WTC11 (cell line): Measurements from ENCODE around the gene MBNL1. TPM values are rescaled to one million over a fixed set of nuclear protein-coding genes. Genes with fewer than 3 reads are reported as not detected.
"Not testable (repeated sequence)": the region's sequence is repeated elsewhere in the genome, so short reads cannot be mapped to it uniquely, and the experiment has no call there.

Experiments used
- ATAC-seq: fragments of 200-7000 bp; cut with Tn5 transposase; 2 replicates; pipeline ENCODE4 v1.10.0; 2021; ENCODE audit warnings: mild to moderate bottlenecking, moderate library complexity
- CTCF ChIA-PET: fragments of 300-600 bp; sonication (Branson Sonifier 250); formaldehyde crosslinking; loops from one replicate; lab custom pipeline; 2021; ENCODE audit warnings: antibody characterized with exemption; lab: Charles Lee
- POLR2A ChIA-PET: fragments of 350-600 bp; sonication (Branson Sonifier 250); formaldehyde crosslinking; loops from one replicate; lab custom pipeline; 2021; ENCODE audit warnings: antibody characterized with exemption; lab: Charles Lee
- DNase-seq: peaks from one replicate; pipeline ENCODE4 v3.0.0; 2021; ENCODE audit warnings: low spot score
- H3K27ac Mint-ChIP-seq: 2 replicates; pipeline ENCODE4 v1.8.0; 2021; ENCODE audit warnings: mixed read lengths
- H3K27me3 Mint-ChIP-seq: 2 replicates; pipeline ENCODE4 v1.8.0; 2021; ENCODE audit warnings: low read depth, mild to moderate bottlenecking, moderate library complexity, mixed read lengths
- H3K36me3 Mint-ChIP-seq: 2 replicates; pipeline ENCODE4 v1.8.0; 2021; ENCODE audit warnings: mixed read lengths
- H3K4me1 Mint-ChIP-seq: 2 replicates; pipeline ENCODE4 v1.8.0; 2022; ENCODE audit warnings: mixed read lengths
- H3K4me3 Mint-ChIP-seq: 2 replicates; pipeline ENCODE4 v1.8.0; 2021; ENCODE audit warnings: mild to moderate bottlenecking, moderate library complexity, mixed read lengths
- H3K9me3 Mint-ChIP-seq: 2 replicates; pipeline ENCODE4 v1.8.0; 2021; ENCODE audit warnings: mixed read lengths
- ATF1 ChIP-seq: sonication (generic); formaldehyde crosslinking; IDR thresholded peaks from 2 replicates; pipeline ENCODE4 v1.8.1; 2023; ENCODE audit warnings: mild to moderate bottlenecking, moderate library complexity, missing genetic modification reagents
- CBFB ChIP-seq: sonication (generic); formaldehyde crosslinking; IDR thresholded peaks from 2 replicates; pipeline ENCODE4 v1.8.1; 2022; ENCODE audit warnings: mild to moderate bottlenecking, low read depth, missing genetic modification reagents
- CDX4 ChIP-seq: fragments of 250-450 bp; sonication (Bioruptor Pico); IDR thresholded peaks from 2 replicates; pipeline ENCODE4 v1.9.0; 2021; ENCODE audit warnings: moderate library complexity, mild to moderate bottlenecking, inconsistent platforms, borderline replicate concordance
- ETV6 ChIP-seq: sonication (generic); formaldehyde crosslinking; IDR thresholded peaks from 2 replicates; pipeline ENCODE4 v1.8.1; 2022; ENCODE audit warnings: mild to moderate bottlenecking, missing genetic modification reagents
- FOXJ3 ChIP-seq: sonication (generic); formaldehyde crosslinking; IDR thresholded peaks from 2 replicates; pipeline ENCODE4 v1.9.0; 2021; ENCODE audit warnings: missing genetic modification reagents, mild to moderate bottlenecking, borderline replicate concordance
- GTF2I ChIP-seq: fragments of 250-450 bp; sonication (Bioruptor Pico); conservative IDR thresholded peaks from 2 replicates; pipeline ENCODE4 v1.4.0; 2021; ENCODE audit warnings: mild to moderate bottlenecking
- HMGXB4 ChIP-seq: sonication (generic); formaldehyde crosslinking; IDR thresholded peaks from 2 replicates; pipeline ENCODE4 v1.8.1; 2023; ENCODE audit warnings: mild to moderate bottlenecking, moderate library complexity, missing genetic modification reagents
- KAT7 ChIP-seq: sonication (generic); formaldehyde crosslinking; IDR thresholded peaks from 2 replicates; pipeline ENCODE4 v1.8.1; 2023; ENCODE audit warnings: missing genetic modification reagents, mild to moderate bottlenecking, borderline replicate concordance
- MLX ChIP-seq: sonication (generic); formaldehyde crosslinking; IDR thresholded peaks from 2 replicates; pipeline ENCODE4 v1.8.1; 2023; ENCODE audit warnings: mild to moderate bottlenecking, missing genetic modification reagents, moderate library complexity
- MXD4 ChIP-seq: fragments of 250-450 bp; sonication (Bioruptor Pico); IDR thresholded peaks from 2 replicates; pipeline ENCODE4 v1.8.0; 2021; ENCODE audit warnings: mild to moderate bottlenecking, moderate library complexity, borderline replicate concordance
- MYBL2 ChIP-seq: sonication (generic); formaldehyde crosslinking; IDR thresholded peaks from 2 replicates; pipeline ENCODE4 v1.8.1; 2023; ENCODE audit warnings: mild to moderate bottlenecking, moderate library complexity, missing genetic modification reagents
- NFATC4 ChIP-seq: fragments of 250-450 bp; sonication (Bioruptor Pico); IDR thresholded peaks from 2 replicates; pipeline ENCODE4 v1.9.0; 2021; ENCODE audit warnings: mild to moderate bottlenecking
- NFYB ChIP-seq: sonication (generic); formaldehyde crosslinking; conservative IDR thresholded peaks from 2 replicates; pipeline ENCODE4 v1.8.0; 2022; ENCODE audit warnings: low read depth, missing genetic modification reagents
- PRRX2 ChIP-seq: fragments of 250-450 bp; sonication (Bioruptor Pico); IDR thresholded peaks from 2 replicates; pipeline ENCODE4 v1.8.0; 2021; ENCODE audit warnings: mild to moderate bottlenecking
- SOX15 ChIP-seq: fragments of 250-450 bp; sonication (Bioruptor Pico); IDR thresholded peaks from 2 replicates; pipeline ENCODE4 v1.9.0; 2021; ENCODE audit warnings: mild to moderate bottlenecking
- SP1 ChIP-seq: sonication (generic); formaldehyde crosslinking; conservative IDR thresholded peaks from 2 replicates; pipeline ENCODE4 v1.8.1; 2022; ENCODE audit warnings: missing genetic modification reagents
- TCF7 ChIP-seq: sonication (generic); formaldehyde crosslinking; IDR thresholded peaks from 2 replicates; pipeline ENCODE4 v1.8.0; 2022; ENCODE audit warnings: mild to moderate bottlenecking, low read depth, missing genetic modification reagents, moderate library complexity
- ZMAT4 ChIP-seq: fragments of 250-450 bp; sonication (Bioruptor Pico); IDR thresholded peaks from 2 replicates; pipeline ENCODE4 v1.9.0; 2021; ENCODE audit warnings: mild to moderate bottlenecking
- ZNF396 ChIP-seq: fragments of 250-450 bp; sonication (Bioruptor Pico); IDR thresholded peaks from 2 replicates; pipeline ENCODE4 v1.8.0; 2021; ENCODE audit warnings: mild to moderate bottlenecking, moderate library complexity, borderline replicate concordance
- ZNF416 ChIP-seq: fragments of 250-450 bp; sonication (Bioruptor Pico); IDR thresholded peaks from 2 replicates; pipeline ENCODE4 v1.9.0; 2021; ENCODE audit warnings: mild to moderate bottlenecking, inconsistent platforms
- ZNF425 ChIP-seq: fragments of 250-450 bp; sonication (Bioruptor Pico); conservative IDR thresholded peaks from 2 replicates; pipeline ENCODE4 v1.9.0; 2021; ENCODE audit warnings: mild to moderate bottlenecking
- ZNF512 ChIP-seq: sonication (generic); formaldehyde crosslinking; IDR thresholded peaks from 2 replicates; pipeline ENCODE4 v1.8.1; 2022; ENCODE audit warnings: missing genetic modification reagents, borderline replicate concordance
- total RNA-seq: library from RNA; stranded (reverse); gene quantifications from 3 replicates; pipeline ENCODE4 v1.2.3, GENCODE V29; 2021

MBNL1 gene
- total RNA-seq, 1 experiment from 2014 or later, result 20.4 TPM

GRCh38 chr3:152335273-152335672 lies 66.5 kb downstream of the MBNL1 start:
- H3K27ac Mint-ChIP-seq, result no peak overlapping the region
- TF ChIP-seq ZNF425 (no peak), MYBL2 (CRISPR knock-in tag) (no peak), CDX4 (no peak), MXD4 (no peak), ZNF512 (CRISPR knock-in tag) (no peak), ETV6 (CRISPR knock-in tag) (no peak), GTF2I (CRISPR knock-in tag) (no peak), KAT7 (no peak), TCF7 (CRISPR knock-in tag) (no peak), CBFB (CRISPR knock-in tag) (no peak), ATF1 (CRISPR knock-in tag) (no peak), PRRX2 (no peak), ZMAT4 (CRISPR knock-in tag) (no peak), SP1 (CRISPR knock-in tag) (no peak)
- TF ChIP-seq, all 79 proteins: peak for 0
- ChIA-PET CTCF (no interaction called here), POLR2A (no interaction called here)
- no peak overlapping the region for H3K4me3 Mint-ChIP-seq
- ATAC-seq (no peak), DNase-seq (no peak)
- no peaks in the 10 kb centered on the region for H3K9me3 Mint-ChIP-seq
- peaks cover 3% of the 10 kb centered on the region; the same call in 1 of the 2 replicates for H3K4me1 Mint-ChIP-seq
- no peaks in the 10 kb centered on the region for H3K36me3 Mint-ChIP-seq
- H3K27me3 Mint-ChIP-seq, result no peaks in the 10 kb centered on the region; the same call in 1 of the 2 replicates

GRCh38 chr3:152337337-152337736 lies 68.6 kb downstream of the MBNL1 start:
- H3K36me3 Mint-ChIP-seq, H3K4me3 Mint-ChIP-seq, H3K4me1 Mint-ChIP-seq, H3K27me3 Mint-ChIP-seq, CTCF ChIA-PET, H3K27ac Mint-ChIP-seq, ATAC-seq, H3K9me3 Mint-ChIP-seq, DNase-seq: not testable (repeated sequence)
- POLR2A ChIA-PET, result interaction anchor here (0.7 kb wide), 2 partner anchors 497 to 566 kb away, joined by 3 to 5 read pairs; no protein-coding TSS in a partner anchor

- ATAC-seq (no peak; the same call in 1 of the 2 replicates), DNase-seq (no peak)
- ChIA-PET POLR2A (no interaction called here), CTCF (interaction anchor here (1.2 kb wide), 1 partner anchor 154 kb away, joined by 3 read pairs; no protein-coding TSS in a partner anchor)
- H3K4me1 Mint-ChIP-seq, result peaks cover 10% of the 10 kb centered on the region
- no peaks in the 10 kb centered on the region for H3K36me3 Mint-ChIP-seq
- H3K27ac Mint-ChIP-seq, result no peak overlapping the region
- H3K9me3 Mint-ChIP-seq, result no peaks in the 10 kb centered on the region
- H3K27me3 Mint-ChIP-seq, result no peaks in the 10 kb centered on the region; the same call in 1 of the 2 replicates
- TF ChIP-seq FOXJ3 (CRISPR knock-in tag), result no peak
- no peak for TF ChIP-seq MXD4
- no peak for TF ChIP-seq ZNF396 (CRISPR knock-in tag)
- TF ChIP-seq NFYB (CRISPR knock-in tag), result no peak
- TF ChIP-seq NFATC4 (CRISPR knock-in tag), result no peak
- TF ChIP-seq HMGXB4 (CRISPR knock-in tag), result no peak
- TF ChIP-seq ZNF416 (CRISPR knock-in tag), result no peak
- no peak for TF ChIP-seq MLX
- no peak for TF ChIP-seq SOX15 (CRISPR knock-in tag)
- H3K4me3 Mint-ChIP-seq, result no peak overlapping the region
Measured at GRCh38 chr3:152338159-152338720, 69.5 kb downstream of the MBNL1 start.
